SH-SY5Y (cell line): ENCODE results near the gene MED8.

Experiments
- GATA2 ChIP-seq: IDR thresholded peaks from 2 replicates; pipeline ENCODE4 v1.6.1; 2011; ENCODE audit warnings: mild to moderate bottlenecking, low read depth, low read length
- GATA3 ChIP-seq: IDR thresholded peaks from 2 replicates; pipeline ENCODE4 v1.6.1; 2011; ENCODE audit warnings: low read depth, mild to moderate bottlenecking, low read length, moderate library complexity

GRCh38 chr1:43348809-43349593, 40.6 kb downstream of the MED8 start:
- TF ChIP-seq GATA2 (no peak), GATA3 (no peak)
